HepG2 (cell line): Measurements from ENCODE around the gene RAC3. TPM values are rescaled to one million over a fixed set of nuclear protein-coding genes. Genes with fewer than 3 reads are reported as not detected.

Source experiments
- ATF7 ChIP-seq, 2 experiments: fragments of 450-650 bp in 1 of 2; sonication (generic) in 1 of 2; formaldehyde crosslinking in 1 of 2; IDR thresholded peaks; 2 replicates each; pipeline versions ENCODE4 v1.4.0 to v1.6.1; 2016 to 2020; ENCODE audit warnings: antibody characterized with exemption in 1 of 2, mild to moderate bottlenecking in 1 of 2, missing genetic modification reagents in 1 of 2
- BHLHE40 ChIP-seq: IDR thresholded peaks from 2 replicates; pipeline ENCODE4 v1.6.1; 2011; ENCODE audit warnings: low read length, improper control_type of control experiment
- DMAP1 ChIP-seq: IDR thresholded peaks from 2 replicates; pipeline ENCODE4 v1.6.1; 2016
- FOXO1 ChIP-seq: sonication (generic); formaldehyde crosslinking; IDR thresholded peaks from 2 replicates; pipeline ENCODE4 v1.4.0; 2020; ENCODE audit warnings: missing genetic modification reagents
- GLI4 ChIP-seq: sonication (generic); formaldehyde crosslinking; IDR thresholded peaks from 2 replicates; pipeline ENCODE4 v1.5.1; 2020; ENCODE audit warnings: missing genetic modification reagents, mild to moderate bottlenecking, moderate library complexity, borderline replicate concordance
- HDAC2 ChIP-seq: sonication (generic); formaldehyde crosslinking; IDR thresholded peaks from 2 replicates; pipeline ENCODE4 v1.4.0; 2020; ENCODE audit warnings: missing genetic modification reagents
- NFIB ChIP-seq: sonication (generic); formaldehyde crosslinking; IDR thresholded peaks from 2 replicates; pipeline ENCODE4 v1.9.0; 2021; ENCODE audit warnings: missing genetic modification reagents, mild to moderate bottlenecking, borderline replicate concordance
- PAX8 ChIP-seq: sonication (generic); formaldehyde crosslinking; IDR thresholded peaks from 2 replicates; pipeline ENCODE4 v1.8.0; 2022; ENCODE audit warnings: mild to moderate bottlenecking, missing genetic modification reagents, borderline replicate concordance
- SNAPC2 ChIP-seq: sonication (generic); formaldehyde crosslinking; IDR thresholded peaks from 2 replicates; pipeline ENCODE4 v1.8.1; 2022; ENCODE audit warnings: mild to moderate bottlenecking, missing genetic modification reagents
- TSC22D2 ChIP-seq: sonication (generic); formaldehyde crosslinking; IDR thresholded peaks from 2 replicates; pipeline ENCODE4 v1.5.1; 2020; ENCODE audit warnings: missing genetic modification reagents, mild to moderate bottlenecking, borderline replicate concordance
- ZNF44 ChIP-seq: sonication (generic); formaldehyde crosslinking; IDR thresholded peaks from 2 replicates; pipeline ENCODE4 v1.5.1; 2020; ENCODE audit warnings: mild to moderate bottlenecking, missing genetic modification reagents
- ZNF567 ChIP-seq: sonication (generic); formaldehyde crosslinking; IDR thresholded peaks from 2 replicates; pipeline ENCODE4 v1.8.1; 2023; ENCODE audit warnings: mild to moderate bottlenecking, missing genetic modification reagents, borderline replicate concordance
- ZNF724P ChIP-seq: sonication (generic); formaldehyde crosslinking; IDR thresholded peaks from 2 replicates; pipeline ENCODE4 v1.8.0; 2022; ENCODE audit warnings: missing genetic modification reagents, borderline replicate concordance
- ZNF749 ChIP-seq: sonication (generic); formaldehyde crosslinking; IDR thresholded peaks from 2 replicates; pipeline ENCODE4 v1.8.0; 2022; ENCODE audit warnings: mild to moderate bottlenecking, missing genetic modification reagents, moderate library complexity, borderline replicate concordance
- ZNF776 ChIP-seq: sonication (generic); formaldehyde crosslinking; IDR thresholded peaks from 2 replicates; pipeline ENCODE4 v1.4.0; 2020; ENCODE audit warnings: mild to moderate bottlenecking, missing genetic modification reagents
- ZNF83 ChIP-seq: sonication (generic); formaldehyde crosslinking; IDR thresholded peaks from 2 replicates; pipeline ENCODE4 v1.4.0; 2020; ENCODE audit warnings: missing genetic modification reagents, mild to moderate bottlenecking, borderline replicate concordance
- polyA plus RNA-seq, 8 experiments: library from polyadenylated mRNA; depleted of rRNA in 3 of 8; stranded (reverse) in 7 of 8; unstranded in 1 of 8; fragments of >200 nt; fragmentation: Illumina TruSeq in 4 of 8; extraction: Trizol in 4 of 8; gene quantifications; 2 replicates each; pipeline versions ENCODE4 v1.2.1 to v1.2.3, GENCODE V29; 2011 to 2016; ENCODE audit warnings: low read depth in 4 of 8, missing spikeins in 1 of 8, mixed read lengths in 1 of 8; ENCODE audit not compliant: insufficient read depth in 1 of 8
- total RNA-seq, 5 experiments: library from RNA; depleted of rRNA; stranded (reverse); fragments of >200 nt; fragmentation: Illumina TruSeq; extraction: Trizol; gene quantifications; 2 replicates each; pipeline ENCODE4 v1.2.3, GENCODE V29; 2016; ENCODE audit warnings: low read depth in 1 of 5
- TF ChIP-seq, protein P1 (sequence below): sonication (generic); formaldehyde crosslinking; IDR thresholded peaks from 2 replicates; pipeline ENCODE4 v1.4.0; 2020; ENCODE audit warnings: missing genetic modification reagents, borderline replicate concordance
- TF ChIP-seq, protein P2 (sequence below): sonication (generic); formaldehyde crosslinking; IDR thresholded peaks from 2 replicates; pipeline ENCODE4 v1.5.1; 2020; ENCODE audit warnings: mild to moderate bottlenecking, missing genetic modification reagents, borderline replicate concordance

Gene RAC3
- total and polyA plus RNA-seq, 2 of the 13 experiments (the other 11 are each of a cell fraction or from before 2014, with no cell fraction given): 10.5 to 21.3 TPM

DNA sequence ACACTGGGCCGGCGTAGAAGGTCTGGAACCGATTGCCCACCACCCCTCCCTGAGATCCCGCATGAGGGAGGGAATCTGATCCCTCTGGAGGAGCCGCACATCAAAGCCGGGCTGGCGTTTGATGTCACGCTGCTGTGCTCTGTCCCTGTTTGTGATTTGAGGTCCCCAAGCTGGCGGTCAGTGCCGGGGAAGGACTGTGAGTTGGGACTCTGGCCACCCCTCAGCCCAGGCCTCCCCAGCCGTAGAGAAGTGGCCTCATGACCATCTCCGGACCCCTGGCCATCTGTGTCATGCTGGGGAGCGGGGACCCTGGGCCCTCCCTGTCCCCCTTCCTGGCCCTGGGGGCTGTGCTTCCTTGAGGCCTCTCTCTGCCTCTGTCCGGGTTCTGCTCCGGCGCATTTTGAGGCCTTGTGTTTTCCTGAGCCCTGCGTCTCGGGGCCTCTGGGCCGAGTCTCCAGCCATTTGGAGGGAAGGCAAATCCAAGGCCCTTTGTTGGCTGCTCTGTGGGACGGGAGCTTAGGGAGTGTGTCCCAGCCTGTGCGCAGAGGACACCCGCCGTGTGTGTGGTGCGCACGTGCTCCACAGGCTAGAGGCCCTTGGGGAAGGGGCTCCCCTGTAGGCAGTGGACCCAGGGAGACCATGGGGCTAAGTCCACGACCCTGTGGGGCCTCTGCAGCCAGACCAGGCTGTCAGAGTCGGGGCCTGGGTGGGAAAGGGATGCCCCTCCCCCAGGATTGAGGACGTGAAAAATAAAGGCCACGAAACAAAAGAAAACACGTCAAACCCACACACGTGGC is 39.0 kb upstream of the RAC3 start (continued):
- TF ChIP-seq ZNF567 (CRISPR knock-in tag) (no peak; the same call in 1 of the 2 replicates), DMAP1 (CRISPR knock-in tag) (peak; percentile 93), ZNF749 (CRISPR knock-in tag) (peak; percentile 98), SNAPC2 (CRISPR knock-in tag) (peak; percentile 80; the same call in 1 of the 2 replicates), HDAC2 (CRISPR knock-in tag) (peak; percentile 96), ZNF83 (peak; percentile 93), PAX8 (CRISPR knock-in tag) (peak; percentile 96; the same call in 1 of the 2 replicates), ZNF44 (CRISPR knock-in tag) (peak; percentile 47; the same call in 1 of the 2 replicates), ATF7 (IDR thresholded peaks at IDR 0.05) (no peak), ATF7 (CRISPR knock-in tag; IDR thresholded peaks at IDR 0.05) (peak; percentile 81; the same call in 1 of the 2 replicates), BHLHE40 (peak; percentile 94), ZNF724P (peak; percentile 98), FOXO1 (CRISPR knock-in tag) (peak; percentile 90), GLI4 (peak; percentile 75; the same call in 1 of the 2 replicates), NFIB (no peak), TSC22D2 (CRISPR knock-in tag) (peak; percentile 96), ZNF776 (CRISPR knock-in tag) (peak; percentile 86)
- TF ChIP-seq, protein P1, sequence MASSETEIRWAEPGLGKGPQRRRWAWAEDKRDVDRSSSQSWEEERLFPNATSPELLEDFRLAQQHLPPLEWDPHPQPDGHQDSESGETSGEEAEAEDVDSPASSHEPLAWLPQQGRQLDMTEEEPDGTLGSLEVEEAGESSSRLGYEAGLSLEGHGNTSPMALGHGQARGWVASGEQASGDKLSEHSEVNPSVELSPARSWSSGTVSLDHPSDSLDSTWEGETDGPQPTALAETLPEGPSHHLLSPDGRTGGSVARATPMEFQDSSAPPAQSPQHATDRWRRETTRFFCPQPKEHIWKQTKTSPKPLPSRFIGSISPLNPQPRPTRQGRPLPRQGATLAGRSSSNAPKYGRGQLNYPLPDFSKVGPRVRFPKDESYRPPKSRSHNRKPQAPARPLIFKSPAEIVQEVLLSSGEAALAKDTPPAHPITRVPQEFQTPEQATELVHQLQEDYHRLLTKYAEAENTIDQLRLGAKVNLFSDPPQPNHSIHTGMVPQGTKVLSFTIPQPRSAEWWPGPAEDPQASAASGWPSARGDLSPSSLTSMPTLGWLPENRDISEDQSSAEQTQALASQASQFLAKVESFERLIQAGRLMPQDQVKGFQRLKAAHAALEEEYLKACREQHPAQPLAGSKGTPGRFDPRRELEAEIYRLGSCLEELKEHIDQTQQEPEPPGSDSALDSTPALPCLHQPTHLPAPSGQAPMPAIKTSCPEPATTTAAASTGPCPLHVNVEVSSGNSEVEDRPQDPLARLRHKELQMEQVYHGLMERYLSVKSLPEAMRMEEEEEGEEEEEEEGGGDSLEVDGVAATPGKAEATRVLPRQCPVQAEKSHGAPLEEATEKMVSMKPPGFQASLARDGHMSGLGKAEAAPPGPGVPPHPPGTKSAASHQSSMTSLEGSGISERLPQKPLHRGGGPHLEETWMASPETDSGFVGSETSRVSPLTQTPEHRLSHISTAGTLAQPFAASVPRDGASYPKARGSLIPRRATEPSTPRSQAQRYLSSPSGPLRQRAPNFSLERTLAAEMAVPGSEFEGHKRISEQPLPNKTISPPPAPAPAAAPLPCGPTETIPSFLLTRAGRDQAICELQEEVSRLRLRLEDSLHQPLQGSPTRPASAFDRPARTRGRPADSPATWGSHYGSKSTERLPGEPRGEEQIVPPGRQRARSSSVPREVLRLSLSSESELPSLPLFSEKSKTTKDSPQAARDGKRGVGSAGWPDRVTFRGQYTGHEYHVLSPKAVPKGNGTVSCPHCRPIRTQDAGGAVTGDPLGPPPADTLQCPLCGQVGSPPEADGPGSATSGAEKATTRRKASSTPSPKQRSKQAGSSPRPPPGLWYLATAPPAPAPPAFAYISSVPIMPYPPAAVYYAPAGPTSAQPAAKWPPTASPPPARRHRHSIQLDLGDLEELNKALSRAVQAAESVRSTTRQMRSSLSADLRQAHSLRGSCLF (CRISPR knock-in tag): peak; percentile 78
- TF ChIP-seq, protein P2, sequence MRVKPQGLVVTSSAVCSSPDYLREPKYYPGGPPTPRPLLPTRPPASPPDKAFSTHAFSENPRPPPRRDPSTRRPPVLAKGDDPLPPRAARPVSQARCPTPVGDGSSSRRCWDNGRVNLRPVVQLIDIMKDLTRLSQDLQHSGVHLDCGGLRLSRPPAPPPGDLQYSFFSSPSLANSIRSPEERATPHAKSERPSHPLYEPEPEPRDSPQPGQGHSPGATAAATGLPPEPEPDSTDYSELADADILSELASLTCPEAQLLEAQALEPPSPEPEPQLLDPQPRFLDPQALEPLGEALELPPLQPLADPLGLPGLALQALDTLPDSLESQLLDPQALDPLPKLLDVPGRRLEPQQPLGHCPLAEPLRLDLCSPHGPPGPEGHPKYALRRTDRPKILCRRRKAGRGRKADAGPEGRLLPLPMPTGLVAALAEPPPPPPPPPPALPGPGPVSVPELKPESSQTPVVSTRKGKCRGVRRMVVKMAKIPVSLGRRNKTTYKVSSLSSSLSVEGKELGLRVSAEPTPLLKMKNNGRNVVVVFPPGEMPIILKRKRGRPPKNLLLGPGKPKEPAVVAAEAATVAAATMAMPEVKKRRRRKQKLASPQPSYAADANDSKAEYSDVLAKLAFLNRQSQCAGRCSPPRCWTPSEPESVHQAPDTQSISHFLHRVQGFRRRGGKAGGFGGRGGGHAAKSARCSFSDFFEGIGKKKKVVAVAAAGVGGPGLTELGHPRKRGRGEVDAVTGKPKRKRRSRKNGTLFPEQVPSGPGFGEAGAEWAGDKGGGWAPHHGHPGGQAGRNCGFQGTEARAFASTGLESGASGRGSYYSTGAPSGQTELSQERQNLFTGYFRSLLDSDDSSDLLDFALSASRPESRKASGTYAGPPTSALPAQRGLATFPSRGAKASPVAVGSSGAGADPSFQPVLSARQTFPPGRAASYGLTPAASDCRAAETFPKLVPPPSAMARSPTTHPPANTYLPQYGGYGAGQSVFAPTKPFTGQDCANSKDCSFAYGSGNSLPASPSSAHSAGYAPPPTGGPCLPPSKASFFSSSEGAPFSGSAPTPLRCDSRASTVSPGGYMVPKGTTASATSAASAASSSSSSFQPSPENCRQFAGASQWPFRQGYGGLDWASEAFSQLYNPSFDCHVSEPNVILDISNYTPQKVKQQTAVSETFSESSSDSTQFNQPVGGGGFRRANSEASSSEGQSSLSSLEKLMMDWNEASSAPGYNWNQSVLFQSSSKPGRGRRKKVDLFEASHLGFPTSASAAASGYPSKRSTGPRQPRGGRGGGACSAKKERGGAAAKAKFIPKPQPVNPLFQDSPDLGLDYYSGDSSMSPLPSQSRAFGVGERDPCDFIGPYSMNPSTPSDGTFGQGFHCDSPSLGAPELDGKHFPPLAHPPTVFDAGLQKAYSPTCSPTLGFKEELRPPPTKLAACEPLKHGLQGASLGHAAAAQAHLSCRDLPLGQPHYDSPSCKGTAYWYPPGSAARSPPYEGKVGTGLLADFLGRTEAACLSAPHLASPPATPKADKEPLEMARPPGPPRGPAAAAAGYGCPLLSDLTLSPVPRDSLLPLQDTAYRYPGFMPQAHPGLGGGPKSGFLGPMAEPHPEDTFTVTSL: peak; percentile 89
